Stimulated activated naive CD8-positive, alpha-beta T cell treated with anti-CD3 and anti-CD28 coated beads, Interleukin-15, Interleukin-2, amounts not matched to agents 100 U/mL and 50 U/mL, for 24 hours (primary cell): ENCODE results near the gene OR56A1.
"Not testable (repeated sequence)": the region's sequence is repeated elsewhere in the genome, so short reads cannot be mapped to it uniquely, and the experiment has no call there.

Experiments used
- ATAC-seq: fragments of 150-1000 bp; cut with Tn5 transposase; one replicate; pipeline ENCODE4 v1.10.0; 2021
- DNase-seq: peaks from one replicate; pipeline ENCODE4 v3.0.0; 2021

OR56A1 gene, protein sequence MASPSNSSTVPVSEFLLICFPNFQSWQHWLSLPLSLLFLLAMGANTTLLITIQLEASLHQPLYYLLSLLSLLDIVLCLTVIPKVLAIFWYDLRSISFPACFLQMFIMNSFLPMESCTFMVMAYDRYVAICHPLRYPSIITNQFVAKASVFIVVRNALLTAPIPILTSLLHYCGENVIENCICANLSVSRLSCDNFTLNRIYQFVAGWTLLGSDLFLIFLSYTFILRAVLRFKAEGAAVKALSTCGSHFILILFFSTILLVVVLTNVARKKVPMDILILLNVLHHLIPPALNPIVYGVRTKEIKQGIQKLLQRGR

DNA sequence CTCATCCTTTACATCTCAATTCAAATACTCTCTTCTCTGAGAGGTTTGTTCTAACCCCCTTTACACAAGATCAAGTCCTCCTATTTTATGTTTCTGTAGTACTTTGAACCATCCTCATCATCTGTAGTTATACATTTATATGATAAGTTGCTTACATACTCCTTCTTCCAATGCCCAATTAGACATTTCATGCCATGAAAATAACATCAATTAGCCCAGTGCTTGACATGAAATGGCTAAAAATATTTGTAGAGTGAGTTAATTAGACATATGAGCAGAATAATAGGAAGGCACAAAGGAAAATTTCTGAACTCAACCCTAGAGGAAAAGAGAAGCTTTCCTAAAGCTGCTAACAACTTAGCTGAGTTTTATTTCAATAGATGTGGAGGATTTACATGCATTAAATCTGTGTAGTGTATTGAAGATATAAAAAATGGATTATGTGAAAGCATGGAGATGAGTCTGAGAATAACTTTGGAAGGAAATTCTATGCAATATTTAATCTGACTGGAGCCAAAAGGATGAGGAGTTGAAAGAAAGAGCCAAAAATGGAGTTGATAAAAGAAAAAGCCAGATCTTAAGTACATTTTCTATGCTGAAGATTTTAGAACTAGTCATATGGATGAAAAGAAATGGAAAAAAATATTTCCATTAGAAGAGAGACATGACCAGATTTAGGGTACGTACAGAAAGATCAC is at the start of gene OR56A1:
TSS of gene OR56A1 (minus strand) at position 51 of the 698 bp plus-strand sequence. CDS start 3,066 bp downstream, outside the sequence.
- no peak for DNase-seq
- no peak for ATAC-seq

- ATAC-seq (no peak), DNase-seq (no peak)
Observed at GRCh38 chr11:6079463-6079862, 48.9 kb upstream of the OR56A1 start.

- DNase-seq (no peak), ATAC-seq (no peak)
Observed at GRCh38 chr11:6077723-6078122, 47.2 kb upstream of the OR56A1 start.

GRCh38 chr11:6076443-6076842 is 45.9 kb upstream of the OR56A1 start:
- DNase-seq, ATAC-seq: not testable (repeated sequence)

DNA sequence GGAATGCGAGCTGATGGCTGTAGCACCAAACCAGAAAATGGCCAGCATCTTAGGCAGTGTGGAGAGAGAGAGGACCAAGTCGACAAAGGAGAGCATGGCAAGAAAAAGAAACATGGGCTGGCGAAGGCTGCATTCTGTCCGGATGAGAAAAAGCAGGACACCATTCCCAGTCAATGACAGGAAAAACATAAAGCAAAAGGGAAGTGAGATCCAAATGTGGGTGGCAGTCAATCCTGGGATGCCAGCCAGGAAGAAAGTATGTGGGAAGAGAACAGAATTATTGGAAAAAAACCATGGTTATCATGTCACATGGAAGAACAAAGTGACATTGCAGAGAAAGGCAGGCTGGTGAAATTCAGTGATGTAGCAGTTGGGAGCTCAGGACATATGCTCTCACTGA is 36.9 kb upstream of the OR56A1 start:
- ATAC-seq (no peak), DNase-seq (no peak)

GRCh38 chr11:6062691-6063358 is 32.3 kb upstream of the OR56A1 start:
- ATAC-seq, result no peak

GRCh38 chr11:6061475-6061874 is 30.9 kb upstream of the OR56A1 start:
- ATAC-seq, result no peak
- DNase-seq, result no peak

More at GRCh38 chr11:6062691-6063358, 32.3 kb upstream of the OR56A1 start:
- no peak for DNase-seq

GRCh38 chr11:6057452-6057851 is 26.9 kb upstream of the OR56A1 start:
- no peak for ATAC-seq
- no peak for DNase-seq

DNA sequence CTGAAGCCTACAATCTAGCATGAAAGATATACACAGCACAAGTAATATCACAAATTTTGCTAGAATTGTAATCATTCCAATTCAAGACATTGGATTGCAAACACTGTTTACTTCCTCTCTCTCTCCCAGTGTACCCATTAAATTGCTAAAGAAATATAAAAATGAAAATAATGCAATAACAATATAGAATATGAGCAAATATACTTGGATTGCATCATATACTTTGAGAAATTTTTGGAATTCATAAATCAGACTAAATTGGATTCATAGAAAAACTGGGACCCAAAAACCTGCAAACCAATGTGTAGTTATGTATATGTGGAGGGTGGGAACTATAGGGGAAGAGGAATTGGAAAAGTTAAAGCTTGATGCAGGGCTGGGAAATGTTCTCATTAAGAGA is 25.0 kb upstream of the OR56A1 start:
- no peak for DNase-seq
- ATAC-seq, result no peak

DNA sequence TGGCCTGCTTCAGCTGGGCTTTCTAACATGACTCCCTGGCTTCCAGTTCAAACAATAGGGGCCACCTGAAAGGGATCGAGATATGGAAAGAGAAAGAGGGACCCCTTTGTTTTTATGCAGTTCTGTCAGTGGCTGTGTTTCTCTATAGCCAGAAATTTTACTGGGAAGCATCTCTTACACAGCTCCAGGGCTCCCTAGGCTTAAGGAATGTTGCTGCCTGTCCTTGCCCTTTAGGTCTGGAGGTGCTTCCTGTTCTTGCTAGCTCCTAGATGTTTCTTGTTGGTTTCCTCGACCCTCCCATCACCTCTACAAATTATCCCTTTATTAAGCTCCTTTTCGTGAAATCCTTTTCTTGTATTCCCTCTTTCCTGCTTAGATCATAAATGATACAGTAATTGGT is 21.8 kb upstream of the OR56A1 start:
- no peak for ATAC-seq
- DNase-seq, result no peak

- ATAC-seq, result no peak
- DNase-seq, result no peak
Observed at GRCh38 chr11:6040874-6041273, 10.3 kb upstream of the OR56A1 start.

DNA sequence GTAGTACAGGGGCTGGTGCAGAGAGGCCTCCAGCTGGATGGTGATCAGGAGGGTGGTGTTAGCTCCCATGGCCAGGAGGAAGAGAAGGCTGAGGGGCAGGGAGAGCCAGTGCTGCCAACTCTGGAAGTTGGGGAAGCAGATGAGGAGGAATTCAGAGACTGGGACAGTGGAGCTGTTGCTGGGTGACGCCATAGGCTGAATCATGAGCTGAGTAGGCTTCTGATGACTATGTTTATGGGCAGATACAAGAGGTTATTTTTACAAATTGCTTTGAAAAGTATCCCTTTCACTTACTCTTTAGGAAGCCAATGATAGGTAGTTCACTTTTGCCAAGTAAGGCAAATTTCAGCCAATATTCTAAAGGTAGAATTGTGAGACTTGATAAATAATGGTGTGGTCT is 3.1 kb downstream of the OR56A1 start:
- ATAC-seq, result no peak
- no peak for DNase-seq

DNA sequence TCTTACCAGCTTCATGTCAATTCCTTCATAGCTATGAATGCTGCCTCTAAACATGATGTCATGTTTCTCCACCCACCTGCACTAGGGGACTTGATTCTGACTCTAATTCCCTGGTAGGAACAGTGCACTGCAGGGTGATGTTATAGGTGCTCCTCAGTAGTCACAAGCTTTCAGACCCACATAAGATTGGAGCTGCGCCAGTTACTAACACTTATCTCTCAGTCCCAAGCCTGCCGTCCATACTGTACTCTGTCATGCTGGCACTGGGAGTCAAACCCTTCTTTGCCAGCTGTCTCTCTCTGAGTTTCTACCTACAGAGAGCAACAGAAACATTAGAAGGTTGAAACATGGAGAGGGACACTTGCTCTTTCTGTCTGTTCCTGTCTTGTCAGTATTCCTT is 5.5 kb downstream of the OR56A1 start:
- ATAC-seq (no peak), DNase-seq (no peak)

GRCh38 chr11:6022956-6023355 is 7.6 kb downstream of the OR56A1 start:
- ATAC-seq (no peak), DNase-seq (no peak)

DNA sequence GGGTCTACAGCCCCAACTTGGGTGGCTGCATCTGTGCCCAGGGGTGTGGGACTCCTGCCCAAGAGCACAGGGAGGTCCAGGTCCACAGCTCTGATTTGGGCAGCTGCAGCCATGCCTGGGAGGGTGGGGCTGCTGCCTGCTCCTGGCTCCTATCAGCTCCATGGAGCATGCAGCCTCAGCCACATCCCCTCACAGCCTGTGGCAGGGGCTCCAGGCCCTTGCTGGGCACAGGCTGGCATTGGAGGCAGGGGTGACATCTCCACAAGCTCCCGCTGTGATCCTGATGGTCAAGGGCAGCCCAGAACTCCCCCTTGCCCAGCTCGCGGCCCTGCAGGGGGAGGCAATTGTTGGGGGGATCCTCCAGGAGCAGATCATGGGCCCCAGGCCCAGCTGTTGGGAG is 17.5 kb downstream of the OR56A1 start:
- ATAC-seq, result no peak
- no peak for DNase-seq

GRCh38 chr11:6012035-6012668 is 18.4 kb downstream of the OR56A1 start:
- ATAC-seq (no peak), DNase-seq (no peak)

- ATAC-seq, result no peak
- DNase-seq, result no peak
Observed at GRCh38 chr11:6006846-6007245, 23.7 kb downstream of the OR56A1 start, which contains the start of gene OR56A4. Gene OR56A4 (minus strand): TSS chr11:6006946. CDS start chr11:6002992, 3,954 bp downstream.

GRCh38 chr11:6006395-6006794 is 24.2 kb downstream of the OR56A1 start:
- no peak for DNase-seq
- peak; percentile 32 for ATAC-seq

- ATAC-seq (no peak), DNase-seq (no peak)
Observed at GRCh38 chr11:6002202-6002699, 28.3 kb downstream of the OR56A1 start.

GRCh38 chr11:5994791-5995190 is 35.8 kb downstream of the OR56A1 start:
- no peak for DNase-seq
- no peak for ATAC-seq

DNA sequence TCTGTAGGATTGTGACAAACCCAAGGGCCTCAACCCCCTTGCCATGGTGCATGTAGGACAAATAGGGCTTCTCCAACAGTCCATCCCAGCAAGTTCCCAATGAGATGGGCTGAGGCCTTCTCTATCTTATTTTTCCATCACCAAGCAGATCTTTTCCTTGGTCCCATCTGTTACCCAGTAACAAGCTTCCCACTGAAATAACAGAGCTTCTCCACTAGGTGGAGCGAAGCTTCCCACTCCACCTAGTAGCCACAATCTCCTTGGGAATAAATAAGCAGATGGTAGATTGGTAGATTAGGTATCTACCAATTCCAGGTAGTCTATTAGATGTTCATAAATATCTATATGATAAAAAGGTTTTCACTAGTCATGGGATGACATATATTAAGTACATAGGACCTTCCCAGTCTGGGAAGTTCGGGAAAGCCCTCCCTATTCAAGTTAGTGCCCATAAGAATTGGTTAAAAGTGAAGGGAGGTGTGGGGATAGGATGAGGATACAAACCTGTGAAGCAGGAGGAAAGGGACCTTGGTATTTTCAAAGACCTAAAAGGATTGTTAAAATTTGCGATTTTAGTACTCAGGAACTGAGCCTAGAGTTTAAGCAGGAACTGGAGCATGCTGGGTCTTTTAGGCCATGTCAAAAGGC is 37.8 kb downstream of the OR56A1 start:
- no peak for ATAC-seq

GRCh38 chr11:5992150-5992549 is 38.4 kb downstream of the OR56A1 start:
- DNase-seq, result no peak
- no peak for ATAC-seq

More for the DNA sequence above, 37.8 kb downstream of the OR56A1 start:
- no peak for DNase-seq
